Kidney glomerular epithelial cell (primary cell): Measurements from ENCODE around the gene RRBP1.

Experiments used
- DNase-seq: peaks from one replicate; lab custom pipeline; 2025; lab: John Stamatoyannopoulos, UW

Gene RRBP1

DNA sequence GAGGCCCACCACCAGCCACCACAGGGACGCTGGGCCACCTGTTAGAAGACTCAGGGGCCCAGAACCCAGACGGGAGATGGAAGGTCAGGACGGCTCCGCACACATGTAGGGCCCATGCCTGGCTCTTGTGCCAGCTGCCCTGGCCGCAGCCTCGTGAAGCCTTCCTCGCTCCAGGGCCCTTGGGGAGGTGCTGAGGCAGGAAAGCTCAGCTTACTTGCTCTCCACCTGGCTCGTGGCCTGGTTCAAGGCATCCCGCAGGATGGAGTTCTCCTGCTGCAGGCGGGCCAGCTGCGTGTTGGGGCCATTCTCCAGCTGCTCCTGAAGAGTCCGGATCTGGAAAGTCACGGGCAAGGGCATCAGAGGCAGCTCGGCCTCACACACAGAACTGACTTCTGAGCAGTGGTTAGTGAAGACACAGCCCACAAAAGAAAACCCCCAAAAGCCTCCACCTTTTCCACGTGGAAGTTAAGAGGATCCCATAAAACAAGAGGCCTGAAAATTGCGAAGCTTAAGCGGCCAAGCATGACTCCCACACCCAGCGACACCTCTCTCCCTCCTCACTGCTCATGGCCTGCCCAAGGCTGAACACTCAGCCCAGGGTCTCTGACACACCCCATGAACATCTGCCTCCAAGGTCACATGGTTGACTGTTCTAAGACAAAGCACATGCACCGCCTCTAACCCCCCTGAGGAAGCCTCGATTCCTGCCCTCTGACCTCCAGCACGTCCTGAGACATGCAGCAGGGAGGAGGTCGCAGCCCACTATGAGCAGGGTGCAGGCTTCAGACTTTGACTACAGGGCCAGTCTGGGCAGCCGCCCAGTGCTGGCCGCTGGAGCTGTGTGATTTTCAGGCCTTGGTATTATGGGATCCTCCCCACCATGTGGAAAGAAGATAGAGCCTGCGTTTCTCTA is 46.5 kb downstream of the RRBP1 start:
- DNase-seq, result no peak

DNA sequence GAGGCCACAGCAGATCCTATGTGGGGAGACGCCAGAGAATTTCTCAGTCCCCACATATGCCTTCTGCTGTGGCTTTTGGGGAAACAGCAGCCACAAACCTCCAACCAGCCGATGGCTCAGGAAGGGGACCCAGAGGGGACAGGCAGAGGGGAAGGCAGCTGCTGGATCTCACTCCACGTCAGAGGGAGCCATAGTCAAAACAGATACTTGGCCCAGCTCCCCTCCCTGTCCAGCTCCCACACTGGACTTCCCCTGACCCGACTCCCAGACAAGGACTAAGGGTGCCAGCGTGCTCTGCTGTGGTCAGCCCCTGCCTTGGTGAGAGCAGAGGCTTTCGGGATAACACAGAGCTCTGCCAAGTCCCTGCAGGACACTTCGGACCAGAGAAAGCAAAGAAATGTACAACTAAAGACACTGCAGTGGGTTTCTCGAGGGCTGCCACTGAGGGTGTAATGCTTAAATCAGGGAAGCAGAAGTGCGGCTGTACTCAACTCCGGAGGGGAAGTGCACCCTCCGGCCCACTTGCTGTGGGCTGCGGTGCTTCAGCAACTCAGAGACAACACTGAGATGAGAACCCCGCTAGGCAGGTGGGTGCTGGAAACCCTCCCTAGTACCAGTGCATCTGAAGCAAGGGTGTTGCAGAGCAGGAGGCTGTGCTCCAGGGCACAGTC is 47.2 kb downstream of the RRBP1 start:
- DNase-seq, result no peak

DNA sequence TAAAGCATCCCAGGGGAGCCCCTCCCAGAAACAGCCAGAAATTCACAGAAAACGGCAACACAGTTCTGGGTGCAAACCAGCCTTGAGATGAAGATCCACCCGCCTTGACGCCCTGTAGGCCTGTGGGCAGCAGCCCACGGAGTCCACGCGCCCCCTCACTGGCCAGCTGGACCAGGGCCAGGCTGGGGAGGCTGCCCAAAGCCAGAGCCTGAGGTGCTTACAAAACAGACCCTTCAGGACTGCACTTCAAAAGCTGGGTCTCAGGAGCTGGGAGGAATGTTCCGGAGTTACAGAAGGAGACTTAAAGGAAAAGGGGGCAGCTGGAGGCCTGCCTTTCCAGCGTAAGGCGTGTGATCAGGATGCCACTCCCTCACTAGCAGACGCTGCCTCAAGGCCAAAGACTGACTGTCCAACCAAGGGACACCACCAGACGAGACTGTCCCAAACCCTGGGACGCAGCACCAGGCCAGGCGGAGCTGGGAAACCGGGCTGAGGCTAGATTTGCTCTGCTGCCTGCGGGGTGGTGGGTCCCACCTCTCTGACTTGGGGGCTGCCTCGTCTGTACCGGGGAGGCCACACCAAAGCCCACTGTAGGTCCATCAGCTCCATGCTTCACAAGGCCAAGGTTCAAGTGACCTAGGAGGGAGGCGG is 48.1 kb downstream of the RRBP1 start:
- DNase-seq, result no peak

DNA sequence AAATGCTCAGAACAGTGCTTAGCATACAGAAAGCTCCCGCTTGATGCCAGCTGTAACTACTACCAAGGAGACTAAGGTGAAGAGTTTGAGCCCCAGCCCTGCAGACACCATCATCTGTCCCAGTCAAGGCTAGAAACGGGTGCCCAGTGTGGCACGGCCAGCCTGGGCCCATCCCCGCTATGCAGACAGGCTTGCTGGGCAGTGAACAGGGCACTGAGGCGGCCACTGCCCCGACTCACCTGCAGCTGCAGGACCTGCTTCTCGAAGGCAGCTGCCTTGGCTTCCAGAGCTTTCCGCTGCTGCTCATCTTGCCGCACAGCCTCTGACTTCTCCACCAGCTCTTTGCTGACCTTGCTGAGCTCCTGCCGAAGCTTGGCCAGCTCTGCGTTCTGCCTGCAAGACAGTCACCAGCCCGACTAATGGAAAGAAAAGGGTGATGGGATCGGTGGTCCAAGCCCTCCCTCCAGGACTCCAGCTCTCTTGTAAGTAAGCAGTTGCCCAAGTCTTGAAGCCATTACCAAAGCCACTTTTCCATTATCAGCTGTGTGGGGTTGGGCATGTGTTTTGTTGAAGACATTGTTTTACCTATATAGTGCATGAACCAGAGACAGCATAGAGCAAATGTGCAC is 48.7 kb downstream of the RRBP1 start:
- no peak for DNase-seq

DNA sequence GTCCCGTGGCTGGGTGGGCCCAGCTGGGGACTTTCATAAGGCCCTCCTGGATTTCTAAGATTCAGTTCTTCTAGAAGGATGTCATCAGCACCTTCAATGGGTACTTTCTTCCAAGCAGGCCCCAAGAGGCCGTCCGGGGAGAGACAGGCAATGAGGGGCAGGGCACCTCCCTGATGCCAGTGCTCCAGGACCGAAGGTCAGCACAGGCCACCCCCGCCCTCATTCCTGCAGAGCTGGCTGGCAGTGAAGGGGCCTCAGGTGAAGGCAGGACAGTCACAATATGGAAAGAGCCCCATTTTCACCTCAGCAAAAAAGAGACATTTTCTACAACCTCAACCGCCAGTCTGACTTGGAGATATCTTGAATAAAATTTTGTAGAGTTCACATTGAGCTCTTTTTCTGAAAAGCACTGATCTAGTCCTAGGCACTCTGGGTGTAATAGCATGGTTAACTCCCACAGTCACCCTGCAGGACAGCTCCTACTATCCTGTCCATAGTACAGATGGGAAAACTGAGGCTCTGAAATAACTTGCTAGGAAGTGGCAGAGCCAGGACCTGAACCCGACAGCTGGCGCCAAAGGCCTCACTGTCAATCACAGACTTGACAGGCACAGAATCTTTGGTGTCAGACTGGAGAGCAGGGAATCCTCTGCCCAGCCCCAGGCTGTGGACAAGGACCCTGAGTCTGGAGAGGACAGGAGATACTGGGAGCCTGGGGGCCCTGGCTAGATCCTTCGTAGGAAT is 50.3 kb downstream of the RRBP1 start:
- no peak for DNase-seq

DNA sequence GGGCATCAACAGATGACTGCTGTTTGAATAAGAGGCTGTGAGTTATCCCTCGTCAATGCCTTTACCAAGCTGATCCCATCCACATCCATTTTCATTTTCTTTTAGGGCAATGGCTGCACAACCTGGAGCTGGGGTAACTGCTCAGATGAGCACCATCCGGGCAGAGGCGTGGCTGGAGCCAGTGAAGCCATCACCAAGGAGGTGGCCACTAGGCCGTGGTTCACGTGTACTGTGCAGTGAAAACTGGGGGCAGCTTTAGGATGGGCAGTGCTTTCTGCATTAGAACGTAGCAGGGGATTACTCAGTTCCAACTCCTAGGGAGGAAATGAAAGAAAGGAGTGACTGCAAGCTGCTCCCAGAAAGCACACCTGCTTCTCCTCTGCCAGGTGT is 51.2 kb downstream of the RRBP1 start:
- no peak for DNase-seq

DNA sequence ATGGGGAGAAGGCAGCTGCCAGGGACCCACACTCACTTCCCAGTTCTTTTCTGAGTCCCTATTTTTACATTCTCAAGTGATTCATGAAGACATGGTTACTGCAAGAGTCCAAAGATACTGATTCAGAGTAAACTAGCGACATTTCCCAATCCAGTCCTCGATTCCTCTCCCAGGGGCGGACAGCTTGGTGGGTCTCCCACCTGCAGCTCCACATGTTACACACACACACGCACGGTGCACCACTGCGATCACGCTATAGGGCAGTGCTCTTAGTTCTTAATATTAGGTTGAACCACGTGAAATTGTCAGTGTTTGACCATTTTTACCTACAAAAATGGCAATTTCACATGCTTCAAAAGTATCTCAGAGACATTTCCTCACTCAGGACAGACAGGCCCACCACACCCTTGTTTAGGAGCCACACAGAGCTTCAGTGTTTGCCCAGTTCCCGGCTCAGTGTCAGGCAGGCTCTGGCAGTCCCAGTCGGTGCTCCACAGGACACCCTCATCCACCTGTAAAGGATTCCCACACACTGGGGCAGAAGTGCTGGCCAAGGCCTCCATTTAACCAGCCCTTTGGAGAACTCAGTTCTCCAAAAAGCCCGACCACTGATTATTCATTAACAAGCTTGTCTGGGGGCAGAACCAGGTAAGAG is 51.8 kb downstream of the RRBP1 start:
- DNase-seq, result no peak

DNA sequence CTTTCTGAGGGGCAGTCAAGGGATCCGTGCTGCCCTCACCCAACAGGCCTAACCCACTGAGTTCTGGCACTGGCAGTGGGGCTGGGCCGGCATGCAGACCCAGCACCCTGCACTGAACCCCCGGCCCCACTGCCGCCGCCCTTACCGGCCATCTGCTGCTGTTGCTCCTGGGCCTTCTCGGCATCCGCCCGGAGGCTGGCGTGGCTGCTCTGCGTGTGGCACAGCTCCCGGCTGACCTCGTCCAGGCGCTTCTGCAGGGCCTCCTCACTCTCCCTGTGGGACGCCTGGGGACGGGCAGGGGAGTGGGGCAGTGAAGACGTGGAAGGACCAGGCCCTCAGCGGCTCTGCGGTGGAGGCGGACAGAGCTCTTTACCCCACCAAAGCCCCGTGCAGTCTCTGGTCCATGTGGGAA is 52.4 kb downstream of the RRBP1 start:
- no peak for DNase-seq

DNA sequence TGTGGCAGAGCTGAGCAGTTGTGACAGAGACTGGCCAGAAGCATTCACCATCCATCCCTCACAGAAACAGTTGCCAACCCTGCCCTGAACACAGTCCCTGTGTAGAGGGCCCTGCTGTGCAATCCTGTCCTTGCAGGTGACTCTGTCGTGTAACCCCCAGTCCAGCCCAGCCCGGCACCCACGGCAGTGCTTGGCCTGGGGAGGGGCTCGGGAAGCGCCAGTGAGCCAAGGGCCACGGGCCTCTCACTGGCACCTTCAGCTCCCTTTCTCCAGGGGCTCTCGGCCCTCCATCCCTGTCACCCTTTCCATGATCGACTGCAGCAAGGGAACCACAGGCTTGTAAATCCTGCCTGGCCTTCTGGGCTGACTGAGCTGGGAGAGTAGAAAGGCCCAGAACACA is 53.0 kb downstream of the RRBP1 start:
- no peak for DNase-seq

DNA sequence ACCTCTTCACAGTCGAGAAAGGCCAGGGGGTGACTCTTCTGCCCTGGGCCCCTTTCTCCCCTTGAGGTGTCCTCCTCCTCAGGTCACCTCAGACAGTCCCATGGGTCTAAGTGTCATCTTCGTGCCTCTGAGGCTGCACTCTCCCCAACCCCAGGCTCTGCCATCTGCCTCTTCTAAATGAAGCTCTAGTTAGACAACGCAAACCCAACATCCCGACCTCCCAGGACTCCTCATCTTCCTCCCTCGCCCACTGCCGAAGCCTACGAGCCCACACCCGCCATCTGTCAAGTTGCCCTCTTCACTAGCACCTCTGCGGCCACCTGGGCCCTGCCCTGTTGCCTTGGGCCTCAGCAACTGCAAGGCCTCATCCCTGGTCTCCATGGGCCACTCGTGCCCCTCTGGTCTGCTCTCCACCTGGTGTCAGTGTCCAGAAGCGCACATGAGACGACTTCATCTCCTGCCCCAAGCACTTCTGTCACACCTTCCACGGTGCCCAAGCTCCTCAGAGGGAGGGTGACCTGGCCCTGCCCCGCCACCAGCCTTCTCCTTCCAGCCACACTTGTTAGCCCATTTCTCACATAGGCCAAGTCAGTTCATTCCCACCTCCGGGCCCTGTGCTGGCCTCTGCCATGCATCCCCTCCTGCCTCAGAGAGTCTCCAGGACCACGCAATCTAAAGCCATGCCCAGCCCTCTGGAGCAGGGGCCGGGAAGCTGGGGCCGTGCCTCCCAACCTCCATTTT is 53.8 kb downstream of the RRBP1 start:
- DNase-seq, result no peak

DNA sequence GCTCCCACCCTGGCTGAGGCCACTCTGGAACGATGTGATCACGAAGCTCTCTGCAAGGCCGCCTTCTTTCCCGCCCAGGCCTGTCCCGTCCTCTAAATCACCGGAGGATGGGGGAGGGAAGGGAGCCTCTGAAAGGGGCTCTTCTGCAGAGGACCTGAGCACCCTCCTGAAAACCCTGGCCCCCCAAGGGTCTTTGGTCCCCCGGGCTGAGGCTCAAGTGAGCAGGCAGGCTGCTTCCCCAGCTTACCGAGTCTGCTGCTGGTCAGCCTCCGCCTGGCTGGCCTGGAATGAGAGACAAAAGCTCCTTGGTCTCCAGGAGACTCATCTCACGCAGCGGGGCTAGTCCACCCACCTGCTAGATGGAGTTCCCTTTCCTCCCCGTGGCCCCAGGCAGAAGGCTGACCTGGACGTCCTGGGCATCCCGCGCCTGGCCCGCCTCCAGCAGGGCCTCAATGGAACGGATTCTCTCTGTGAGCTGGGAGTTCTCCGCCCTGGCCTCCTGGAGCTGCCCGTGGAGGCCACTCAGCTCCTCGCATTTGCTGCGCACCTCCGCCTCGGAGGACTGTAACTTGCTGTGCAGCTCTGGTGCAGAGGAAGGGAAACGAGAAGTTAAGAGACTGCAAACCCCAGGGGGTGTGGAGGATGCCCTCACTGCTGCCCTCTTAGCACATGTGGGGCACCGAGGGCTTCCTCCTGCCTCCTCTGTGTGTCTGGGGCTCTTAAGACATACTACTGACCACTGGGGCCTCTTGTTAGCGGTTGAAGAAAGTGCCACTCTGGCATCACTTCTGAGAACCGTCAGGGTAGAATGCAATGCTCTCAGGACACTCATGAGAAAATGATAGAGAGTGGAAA is 54.7 kb downstream of the RRBP1 start:
- no peak for DNase-seq

DNA sequence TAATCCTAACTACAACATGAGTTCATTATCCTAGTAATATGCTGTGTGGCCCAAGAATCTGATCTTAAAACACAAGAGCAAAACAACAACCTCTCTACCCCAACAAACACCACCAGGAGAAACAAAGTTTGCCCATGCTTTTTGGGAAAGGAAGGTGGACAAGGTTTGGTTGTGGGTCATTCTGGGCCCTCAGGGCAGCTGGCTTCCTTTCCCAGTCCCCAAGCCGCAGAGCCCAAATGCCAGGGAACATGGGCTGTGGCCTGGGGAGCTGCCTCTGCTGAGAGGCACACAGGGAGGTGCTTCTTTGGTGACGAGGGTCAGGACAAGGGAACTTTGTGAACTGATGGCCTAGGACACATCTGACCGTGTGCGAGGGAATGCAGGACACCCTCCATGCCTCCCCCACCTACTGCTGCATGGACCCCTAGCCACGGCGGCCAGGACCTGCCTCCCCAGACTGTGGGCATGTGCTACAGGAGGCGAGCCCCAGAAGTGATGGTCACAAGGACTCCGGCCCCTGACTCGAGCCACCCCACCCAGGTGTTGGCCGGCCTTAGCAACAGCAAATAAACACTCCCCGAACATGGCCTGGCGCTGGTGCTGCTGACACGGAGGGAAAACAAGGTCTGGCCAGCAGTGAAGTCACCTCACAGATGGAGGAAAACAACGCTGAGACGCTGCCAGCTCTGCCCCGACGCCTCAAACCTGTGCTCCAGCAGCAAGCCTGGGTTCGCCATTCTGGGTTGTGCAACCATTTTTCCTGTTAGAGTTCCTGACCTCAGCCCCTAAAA is 55.6 kb downstream of the RRBP1 start:
- DNase-seq, result no peak

DNA sequence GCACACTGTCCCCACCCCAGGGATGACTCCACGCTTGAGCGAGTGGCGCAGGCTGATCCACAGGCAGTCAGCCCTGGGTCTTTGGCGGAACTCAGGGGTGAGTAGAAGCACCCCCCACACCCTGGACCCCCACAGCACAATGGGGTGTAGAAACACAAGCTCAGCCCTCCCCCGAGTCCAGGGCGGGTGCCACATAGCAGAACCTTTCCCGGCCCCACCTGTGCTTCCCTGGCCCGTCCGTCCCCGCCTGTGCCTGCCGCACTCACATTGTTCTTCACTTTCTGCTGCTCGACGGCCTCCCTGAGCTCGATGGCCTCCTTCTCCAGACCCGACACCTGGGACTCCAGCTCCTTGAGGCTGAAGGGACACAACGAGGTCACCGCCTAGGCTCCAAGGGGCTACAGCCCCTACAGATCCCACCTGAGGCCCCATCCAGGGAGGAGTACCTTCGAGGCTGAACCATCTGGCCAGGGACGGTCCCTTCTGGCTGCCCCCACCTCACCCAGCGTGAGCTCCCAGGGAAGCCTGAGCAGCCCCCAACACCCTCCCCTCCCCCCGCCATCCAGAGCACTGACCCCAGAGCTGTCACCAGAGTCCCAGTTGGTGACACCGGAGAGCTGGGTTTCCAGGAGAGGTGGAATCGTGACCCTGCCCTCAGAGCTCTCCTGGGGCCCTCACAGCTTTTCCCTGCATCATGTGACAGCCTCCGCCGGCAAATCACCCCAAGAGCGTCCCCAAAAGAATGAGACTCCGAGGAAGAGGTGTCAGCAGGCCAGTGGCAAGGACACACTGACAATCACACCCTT is 56.6 kb downstream of the RRBP1 start:
- no peak for DNase-seq

DNA sequence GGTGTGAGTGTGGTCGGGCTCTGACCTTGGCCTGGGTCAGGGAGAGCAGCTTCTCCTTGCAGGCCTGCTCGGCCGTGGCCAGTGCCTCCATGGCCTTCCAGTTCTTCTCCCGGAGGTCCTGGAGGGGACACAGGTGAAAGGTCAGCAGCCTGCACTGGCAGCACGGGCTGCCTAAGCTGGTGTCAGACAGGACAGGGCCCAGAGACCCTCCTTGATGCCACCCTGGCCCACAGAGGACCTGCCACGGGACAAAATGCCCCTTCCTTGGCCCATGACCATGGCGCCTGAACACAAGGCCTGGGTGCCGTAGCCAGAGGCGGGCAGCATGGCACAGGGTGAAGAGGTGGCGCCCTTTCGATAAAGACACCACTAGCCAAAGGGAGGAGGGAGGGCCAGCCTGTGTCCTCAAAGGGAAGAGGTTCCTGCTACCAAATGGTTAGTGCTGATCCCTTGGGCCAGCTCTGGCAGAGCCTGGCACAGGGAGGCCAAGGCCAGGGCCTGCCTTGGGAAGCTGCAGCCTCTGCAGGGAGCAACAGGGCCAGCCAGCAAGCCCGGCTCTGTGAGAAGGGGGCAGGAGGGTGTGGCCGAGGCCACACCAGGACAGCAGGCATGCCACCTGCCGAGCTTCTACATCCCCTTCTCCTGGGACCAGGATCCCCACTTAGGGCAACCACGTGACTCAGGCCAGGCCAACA is 57.3 kb downstream of the RRBP1 start:
- no peak for DNase-seq

DNA sequence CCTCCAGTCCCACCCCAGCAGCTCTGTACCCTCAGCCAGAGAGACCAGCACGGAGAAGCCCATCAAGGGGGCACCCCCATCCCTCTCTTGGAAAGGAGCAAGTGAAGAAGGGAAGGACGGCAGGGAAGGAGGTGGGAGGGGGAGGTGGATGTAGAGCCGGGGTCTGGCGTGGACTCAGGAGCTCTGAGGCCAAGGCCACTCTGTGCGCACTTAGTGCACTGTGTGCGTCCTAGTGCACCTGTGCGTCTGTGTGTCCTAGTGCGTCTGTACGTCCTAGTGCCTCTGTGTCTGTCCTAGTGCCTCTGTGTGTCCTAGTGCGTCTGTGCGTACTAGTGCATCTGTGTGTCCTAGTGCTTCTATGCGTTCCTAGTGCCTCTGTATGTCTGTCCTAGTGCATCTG is 58.0 kb downstream of the RRBP1 start:
- no peak for DNase-seq

DNA sequence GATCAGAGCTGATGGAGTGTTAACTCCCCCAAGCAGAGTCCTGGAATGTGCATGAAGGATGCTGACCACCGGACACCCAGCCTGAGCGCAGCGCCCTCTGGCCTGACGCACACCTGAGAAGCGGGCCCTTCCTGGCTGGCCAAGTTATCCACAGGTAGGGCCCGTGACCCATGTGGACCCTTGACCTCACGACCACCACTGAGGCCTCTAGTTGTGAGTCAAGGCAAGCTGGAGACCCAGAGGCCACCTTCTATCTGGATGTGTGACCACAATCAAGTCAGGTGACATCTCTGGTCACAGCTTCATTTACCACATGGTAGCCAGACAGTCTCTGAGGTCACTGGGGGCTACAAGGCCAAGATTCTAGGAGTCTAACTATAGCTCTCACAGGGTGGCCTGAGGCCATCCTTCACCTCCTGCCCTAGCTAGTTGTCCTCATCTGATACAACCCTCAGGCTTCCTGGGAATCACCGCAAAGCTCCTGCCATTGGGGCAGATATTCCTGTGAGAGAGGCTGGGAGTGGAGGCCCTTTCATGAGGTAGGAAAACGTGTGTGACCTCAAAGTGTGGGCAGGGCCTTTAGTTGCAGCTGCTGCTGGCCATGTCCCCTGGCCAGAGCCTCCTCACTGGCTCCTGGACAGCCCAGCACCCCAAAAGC is 59.1 kb downstream of the RRBP1 start:
- no peak for DNase-seq
